ENCODE data around the gene FAM168A.

DNA sequence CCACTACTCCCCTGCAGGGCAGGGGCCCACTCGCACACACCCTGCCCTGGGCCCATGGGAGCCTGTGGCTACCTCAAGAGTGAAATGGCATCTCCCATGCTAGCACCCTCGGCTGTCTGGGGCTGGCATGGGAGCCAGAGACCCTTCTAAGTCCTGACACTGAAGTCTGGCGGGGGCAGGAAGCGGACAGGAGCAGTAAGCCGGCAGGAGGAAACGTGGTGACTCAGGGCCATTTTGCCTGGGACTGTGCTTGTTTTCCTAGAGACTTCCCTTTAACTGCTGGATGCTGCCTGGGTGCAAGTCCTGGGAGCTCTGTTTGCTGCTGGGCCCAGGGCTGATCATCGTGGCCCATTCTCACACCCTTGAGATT is 204.9 kb downstream of the FAM168A start:
- no peak for TF ChIP-seq RAD21 (IDR thresholded peaks at IDR 0.05 in 1 of 2, conservative IDR thresholded peaks at IDR 0.05 in 1 of 2; ENCODE audit: low read depth in 2 of 2, low read length in 2 of 2)
- TF ChIP-seq, protein P1, sequence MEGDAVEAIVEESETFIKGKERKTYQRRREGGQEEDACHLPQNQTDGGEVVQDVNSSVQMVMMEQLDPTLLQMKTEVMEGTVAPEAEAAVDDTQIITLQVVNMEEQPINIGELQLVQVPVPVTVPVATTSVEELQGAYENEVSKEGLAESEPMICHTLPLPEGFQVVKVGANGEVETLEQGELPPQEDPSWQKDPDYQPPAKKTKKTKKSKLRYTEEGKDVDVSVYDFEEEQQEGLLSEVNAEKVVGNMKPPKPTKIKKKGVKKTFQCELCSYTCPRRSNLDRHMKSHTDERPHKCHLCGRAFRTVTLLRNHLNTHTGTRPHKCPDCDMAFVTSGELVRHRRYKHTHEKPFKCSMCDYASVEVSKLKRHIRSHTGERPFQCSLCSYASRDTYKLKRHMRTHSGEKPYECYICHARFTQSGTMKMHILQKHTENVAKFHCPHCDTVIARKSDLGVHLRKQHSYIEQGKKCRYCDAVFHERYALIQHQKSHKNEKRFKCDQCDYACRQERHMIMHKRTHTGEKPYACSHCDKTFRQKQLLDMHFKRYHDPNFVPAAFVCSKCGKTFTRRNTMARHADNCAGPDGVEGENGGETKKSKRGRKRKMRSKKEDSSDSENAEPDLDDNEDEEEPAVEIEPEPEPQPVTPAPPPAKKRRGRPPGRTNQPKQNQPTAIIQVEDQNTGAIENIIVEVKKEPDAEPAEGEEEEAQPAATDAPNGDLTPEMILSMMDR (IDR thresholded peaks at IDR 0.05; ENCODE audit: control extremely low read depth in 1 of 3, insufficient read depth in 1 of 3, low read depth in 1 of 3, low read length in 3 of 3), result no peak
- TF ChIP-seq TBP (IDR thresholded peaks at IDR 0.05; ENCODE audit: low read depth, low read length), result no peak
- TF ChIP-seq SP2 (IDR thresholded peaks at IDR 0.05; ENCODE audit: low read length), result no peak
- TF ChIP-seq RBBP5 (IDR thresholded peaks at IDR 0.05; ENCODE audit: borderline replicate concordance, low read depth, low read length), result no peak
- TF ChIP-seq, protein P2, sequence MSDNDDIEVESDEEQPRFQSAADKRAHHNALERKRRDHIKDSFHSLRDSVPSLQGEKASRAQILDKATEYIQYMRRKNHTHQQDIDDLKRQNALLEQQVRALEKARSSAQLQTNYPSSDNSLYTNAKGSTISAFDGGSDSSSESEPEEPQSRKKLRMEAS (IDR thresholded peaks at IDR 0.05), result no peak
- no peak for TF ChIP-seq GABPA (IDR thresholded peaks at IDR 0.05; ENCODE audit: borderline replicate concordance, insufficient read depth, low read length)
- TF ChIP-seq YY1 (IDR thresholded peaks at IDR 0.05; ENCODE audit: low read depth, low read length), result no peak
- TF ChIP-seq EZH2 (IDR thresholded peaks at IDR 0.05; ENCODE audit: low read depth, low read length, severe bottlenecking), result no peak
- TF ChIP-seq SRF (IDR thresholded peaks at IDR 0.05; ENCODE audit: low read depth, low read length), result no peak
- TF ChIP-seq POLR2A (IDR thresholded peaks at IDR 0.05; ENCODE audit: control extremely low read depth in 1 of 2, low read depth in 2 of 2, low read length in 2 of 2), result no peak

Data from H1 (cell line).